Measurements from ENCODE around the gene NECAB2.

Gene NECAB2

DNA sequence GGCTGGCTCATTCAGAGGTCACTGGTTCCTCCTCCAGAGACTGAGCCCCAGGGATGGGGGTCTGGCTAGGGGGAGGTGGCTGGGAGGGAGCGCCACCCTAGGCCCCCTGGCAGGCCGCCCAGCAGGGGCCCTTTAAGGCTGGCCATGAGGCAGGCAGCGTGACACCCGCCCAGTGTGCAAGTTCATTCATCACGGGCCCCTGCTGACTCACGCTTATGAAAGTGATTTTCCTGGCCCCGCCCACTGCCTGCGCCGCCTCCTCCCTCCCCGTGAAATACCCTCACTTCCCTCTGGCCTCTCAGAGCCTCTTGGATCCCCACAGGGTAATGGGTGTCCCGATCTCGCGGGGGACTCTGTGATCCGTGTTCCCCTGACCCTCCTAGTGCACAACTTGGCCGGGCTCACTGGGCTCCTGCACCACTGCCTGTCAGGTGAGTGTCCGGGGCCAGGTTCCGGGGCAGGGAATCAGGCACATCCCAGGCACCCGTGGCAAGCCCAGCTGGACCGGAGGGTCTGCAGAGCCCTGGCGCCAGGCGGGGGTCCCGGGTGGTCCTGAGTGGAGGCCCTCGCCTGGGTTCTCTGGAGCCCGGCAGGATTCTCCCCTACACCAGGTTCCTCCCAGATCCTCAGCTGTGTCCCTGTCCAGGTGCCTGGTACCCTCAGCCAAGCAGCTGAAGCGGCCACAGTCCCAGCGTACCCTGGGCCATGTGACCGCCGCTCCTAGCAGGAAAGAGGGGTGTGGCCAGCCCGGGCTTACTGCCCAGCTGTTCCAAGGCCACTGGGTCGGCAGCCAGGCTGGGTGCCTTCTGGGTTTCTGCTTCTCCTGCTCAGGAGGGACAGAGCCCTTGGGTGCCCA is 14.9 kb upstream of the NECAB2 start, which contains the start of gene OSGIN1:
OSGIN1 (plus strand) TSS at position 301 of the 856 bp plus-strand sequence. CDS start 4,432 bp downstream, outside the sequence.
- peak; percentile 56 to 71 (median 71) for DNase-seq (ENCODE audit: low read depth in 3 of 3)

DNA sequence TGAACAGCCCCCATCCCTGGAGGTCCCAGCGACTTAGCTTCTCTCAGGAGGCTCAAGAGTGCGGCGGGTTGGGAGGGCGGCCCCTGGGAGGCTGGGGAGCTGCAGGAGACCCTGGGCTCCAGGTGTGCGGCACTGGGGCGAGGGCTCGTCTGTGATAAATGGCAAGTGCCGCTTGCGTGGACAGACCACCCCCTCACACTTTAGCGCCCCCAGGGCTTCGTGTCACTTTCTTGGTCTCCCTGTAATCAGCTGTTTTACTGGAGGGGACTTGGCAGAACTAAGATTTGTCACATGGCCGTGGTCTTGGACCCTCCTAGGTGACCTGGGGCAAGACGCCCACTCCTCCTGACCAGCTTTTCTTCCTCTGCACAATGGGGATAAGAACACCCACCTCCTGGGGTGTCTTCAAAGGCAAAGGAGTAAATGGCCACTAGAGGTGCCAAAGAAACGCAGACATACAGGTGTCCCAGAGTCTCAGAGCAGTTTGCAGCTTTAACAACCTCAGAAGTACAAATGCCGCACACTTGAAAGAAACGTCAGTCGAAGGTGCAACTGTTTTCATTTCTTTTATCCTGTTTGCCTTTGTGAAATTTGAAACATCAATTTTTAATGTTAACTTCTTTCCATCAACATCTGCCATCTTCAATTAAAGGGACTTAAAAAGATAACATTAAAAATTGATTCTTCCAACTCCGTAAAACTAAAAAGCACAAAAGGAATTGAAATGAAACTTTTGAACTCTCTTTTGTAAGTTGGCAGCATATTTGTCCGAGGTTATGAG is 14.1 kb upstream of the NECAB2 start:
- DNase-seq (ENCODE audit: low read depth in 3 of 3) = no peak

DNA sequence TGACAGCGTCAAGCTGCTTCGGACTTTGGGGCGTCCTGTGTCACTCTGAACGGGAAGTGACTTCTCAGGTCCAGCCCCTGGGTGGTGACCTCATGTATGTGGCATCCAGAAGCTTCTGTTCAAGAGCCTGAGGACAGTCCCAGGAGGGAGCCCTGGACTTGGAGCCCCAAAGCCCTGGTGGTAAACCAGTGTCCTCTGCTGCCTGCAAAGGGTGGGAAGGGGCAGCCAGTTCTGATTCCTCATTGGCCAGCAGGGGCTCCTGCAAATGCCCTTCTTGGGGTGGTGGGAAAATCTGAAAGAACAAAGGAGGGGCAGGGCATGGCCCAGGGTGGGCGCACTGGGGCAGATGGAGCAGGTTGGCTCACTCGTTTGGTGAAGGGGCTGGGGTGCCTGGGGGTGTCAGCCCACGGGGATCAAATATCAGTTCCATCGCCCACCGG is 13.4 kb upstream of the NECAB2 start:
- no peak for DNase-seq (ENCODE audit: low read depth in 3 of 3)

DNA sequence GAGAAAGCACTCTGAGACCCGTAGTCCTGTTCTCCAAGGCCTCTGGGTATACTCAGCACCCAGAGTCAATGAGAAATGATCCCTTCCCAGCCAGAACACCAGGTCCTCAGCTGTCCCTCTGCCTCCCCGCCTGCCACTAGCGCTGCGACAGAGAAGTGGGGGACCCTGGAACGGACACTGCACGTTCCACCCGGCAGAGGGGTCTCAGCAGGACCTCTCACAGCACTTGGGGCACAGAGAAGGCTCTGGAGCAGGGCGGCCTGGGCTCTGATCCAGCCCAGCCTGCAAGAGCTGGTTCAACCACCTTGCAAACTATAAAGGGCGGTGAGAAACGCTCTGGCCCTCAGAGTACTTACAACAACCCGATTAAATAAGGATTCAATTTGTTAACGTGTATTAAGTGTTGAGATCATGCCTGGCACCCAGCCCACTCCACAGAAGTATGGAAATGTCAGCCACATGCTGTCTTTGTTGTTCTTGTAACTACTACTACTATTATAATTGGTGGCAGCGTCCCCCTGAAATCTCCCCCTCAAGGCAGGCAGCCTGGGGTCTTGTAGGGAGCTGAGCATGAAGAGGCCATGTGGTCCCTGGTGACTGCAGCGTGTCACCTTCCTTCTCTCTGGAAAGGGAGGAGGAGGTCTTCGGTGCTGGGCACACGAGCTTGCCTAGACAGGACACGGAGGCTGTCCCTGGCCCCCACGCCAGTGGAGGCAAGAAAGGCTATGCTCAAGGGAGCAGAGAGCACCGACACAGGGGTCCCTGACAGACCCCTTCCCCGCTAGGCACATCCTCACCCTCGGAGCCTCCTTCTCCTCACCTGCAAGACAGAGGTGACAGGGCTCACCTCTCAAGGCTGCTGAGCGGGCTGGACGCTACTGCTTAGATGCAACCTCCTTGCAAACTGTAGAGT is 12.6 kb upstream of the NECAB2 start:
- DNase-seq (ENCODE audit: low read depth in 3 of 3) = no peak

DNA sequence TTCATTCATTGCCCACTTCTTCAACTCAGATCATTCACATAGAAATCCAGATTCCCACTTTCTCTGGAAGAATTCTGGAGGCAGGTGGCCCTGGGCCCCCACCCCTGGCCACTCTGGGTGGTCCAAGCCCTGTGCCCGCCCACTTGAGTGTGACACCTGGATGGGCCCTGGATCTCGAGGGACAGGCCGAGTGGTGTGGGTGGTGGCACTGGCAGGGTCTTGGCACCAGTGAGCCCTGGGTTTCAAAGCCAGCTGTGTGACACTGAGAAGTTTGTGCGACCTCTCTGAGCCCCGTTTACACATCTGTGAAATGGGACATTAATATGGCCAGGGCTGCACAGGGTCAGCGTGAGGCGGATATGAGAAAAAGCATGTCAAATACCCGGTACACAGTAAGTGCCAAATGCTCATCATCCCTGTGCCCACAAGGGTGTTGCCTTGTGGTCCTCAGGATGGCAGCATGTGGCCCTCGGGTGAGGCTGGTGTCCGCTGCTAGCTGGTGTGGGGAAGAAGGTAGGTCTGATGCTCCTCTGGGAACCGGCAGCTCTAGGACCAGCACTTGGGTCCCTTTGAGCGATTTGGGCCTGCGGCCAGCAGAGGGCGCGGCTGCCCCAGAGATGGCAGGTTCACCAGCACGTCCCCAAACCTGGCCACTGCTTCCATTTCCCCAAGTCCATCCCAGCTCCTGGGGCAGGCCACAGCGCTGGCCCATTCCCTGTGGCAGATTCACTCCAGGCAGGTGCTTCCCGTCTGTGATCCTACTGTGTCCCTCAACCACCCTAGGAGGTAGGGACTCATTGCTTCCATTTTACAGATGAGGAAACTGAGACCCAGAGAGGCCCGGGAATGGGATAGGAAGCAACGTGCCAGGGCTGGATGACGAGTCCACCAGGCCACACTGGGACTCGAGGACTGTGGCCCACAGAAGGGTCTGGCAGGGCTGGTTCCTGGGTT is 11.4 kb upstream of the NECAB2 start:
- peak; percentile 32 to 59 (median 47) for DNase-seq (ENCODE audit: low read depth in 3 of 3)

DNA sequence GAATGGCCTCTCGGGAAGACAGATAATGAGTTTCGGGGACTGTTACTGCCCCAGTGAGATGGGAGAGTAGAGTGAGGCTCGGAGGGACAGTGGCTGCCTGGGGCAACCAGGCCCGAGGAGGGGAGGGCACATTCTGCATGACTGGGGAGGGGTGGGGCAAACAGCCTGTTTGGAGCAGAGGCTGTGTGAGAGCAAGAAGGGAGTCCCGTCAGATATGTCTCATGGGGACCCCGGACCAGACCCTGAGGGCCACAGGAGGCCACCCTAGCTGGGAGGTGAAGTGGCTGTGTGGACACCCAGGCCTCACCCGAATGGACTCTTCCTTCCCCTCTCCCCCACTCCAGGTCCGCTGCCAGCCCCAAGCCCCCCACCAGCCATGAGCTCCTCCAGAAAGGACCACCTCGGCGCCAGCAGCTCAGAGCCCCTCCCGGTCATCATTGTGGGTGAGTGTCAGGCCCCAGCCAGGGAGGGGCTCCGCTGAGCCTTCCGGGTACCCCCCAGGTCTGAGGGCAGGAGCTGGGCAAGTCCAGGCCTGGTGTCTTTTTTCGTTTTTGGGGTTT is 10.7 kb upstream of the NECAB2 start:
- DNase-seq (ENCODE audit: low read depth in 3 of 3) = no peak

DNA sequence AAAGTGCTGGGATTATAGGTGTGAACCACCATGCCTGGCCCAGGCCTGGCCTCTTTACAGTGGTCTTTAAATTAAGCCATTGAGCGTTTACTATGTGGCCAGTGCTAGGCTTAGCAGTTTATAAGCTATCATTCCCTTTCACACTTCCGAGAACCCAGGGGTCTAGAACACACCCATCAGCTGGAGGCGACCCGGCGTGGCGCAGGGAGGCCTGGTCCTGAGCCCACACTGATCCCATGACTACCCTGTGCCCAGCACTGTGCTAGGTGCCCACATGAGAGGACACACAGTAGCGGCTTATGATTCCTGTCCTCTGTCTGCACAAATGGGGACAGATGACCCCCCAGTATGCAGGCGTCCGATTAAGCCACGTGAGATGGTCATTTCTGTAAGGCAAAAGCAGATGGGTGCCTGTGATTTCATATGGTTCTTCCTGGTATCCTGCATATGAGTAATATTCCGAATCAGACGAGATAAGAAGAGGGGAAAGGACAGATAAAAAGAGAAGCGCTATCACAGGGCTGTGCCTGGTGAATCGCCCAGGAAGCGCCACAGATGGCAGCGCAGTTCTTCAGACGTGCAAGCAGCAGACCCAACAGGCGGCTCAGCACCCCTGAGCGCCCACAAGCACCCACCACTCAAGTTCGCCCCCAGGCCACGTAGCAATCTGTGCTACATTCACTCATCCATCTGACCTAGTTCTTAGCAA is 9.8 kb upstream of the NECAB2 start:
- DNase-seq (ENCODE audit: low read depth in 3 of 3) = no peak

DNA sequence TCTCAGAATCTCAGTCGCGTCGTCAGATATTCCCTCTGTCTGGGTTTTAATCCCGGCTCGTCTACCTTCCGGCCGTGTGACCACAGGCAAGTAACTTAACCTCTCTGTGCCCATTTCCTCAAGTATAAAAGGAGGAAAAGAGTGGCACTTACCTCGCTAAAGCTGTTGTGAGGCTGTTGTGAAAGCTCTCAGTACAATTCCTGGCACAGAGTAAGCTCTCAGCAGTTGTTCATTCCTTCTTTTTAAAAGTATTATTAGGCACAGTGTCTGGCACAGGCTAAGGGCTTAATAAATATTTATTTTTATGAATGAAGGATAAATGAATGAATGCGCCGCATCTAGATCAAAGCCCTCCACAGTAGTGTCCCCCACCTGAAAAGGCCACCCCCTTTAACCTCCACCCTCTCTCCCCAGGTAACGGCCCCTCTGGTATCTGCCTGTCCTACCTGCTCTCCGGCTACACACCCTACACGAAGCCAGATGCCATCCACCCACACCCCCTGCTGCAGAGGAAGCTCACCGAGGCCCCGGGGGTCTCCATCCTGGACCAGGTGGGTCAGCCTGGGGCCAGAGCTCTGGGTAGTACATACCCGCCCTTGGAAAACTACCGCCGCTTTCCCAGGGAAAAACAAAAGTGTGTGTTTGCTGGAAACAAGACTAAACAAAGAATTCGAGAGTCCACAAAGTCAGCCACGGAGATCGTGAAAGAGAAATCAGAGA is 9.0 kb upstream of the NECAB2 start:
- DNase-seq (ENCODE audit: low read depth in 3 of 3) = no peak

DNA sequence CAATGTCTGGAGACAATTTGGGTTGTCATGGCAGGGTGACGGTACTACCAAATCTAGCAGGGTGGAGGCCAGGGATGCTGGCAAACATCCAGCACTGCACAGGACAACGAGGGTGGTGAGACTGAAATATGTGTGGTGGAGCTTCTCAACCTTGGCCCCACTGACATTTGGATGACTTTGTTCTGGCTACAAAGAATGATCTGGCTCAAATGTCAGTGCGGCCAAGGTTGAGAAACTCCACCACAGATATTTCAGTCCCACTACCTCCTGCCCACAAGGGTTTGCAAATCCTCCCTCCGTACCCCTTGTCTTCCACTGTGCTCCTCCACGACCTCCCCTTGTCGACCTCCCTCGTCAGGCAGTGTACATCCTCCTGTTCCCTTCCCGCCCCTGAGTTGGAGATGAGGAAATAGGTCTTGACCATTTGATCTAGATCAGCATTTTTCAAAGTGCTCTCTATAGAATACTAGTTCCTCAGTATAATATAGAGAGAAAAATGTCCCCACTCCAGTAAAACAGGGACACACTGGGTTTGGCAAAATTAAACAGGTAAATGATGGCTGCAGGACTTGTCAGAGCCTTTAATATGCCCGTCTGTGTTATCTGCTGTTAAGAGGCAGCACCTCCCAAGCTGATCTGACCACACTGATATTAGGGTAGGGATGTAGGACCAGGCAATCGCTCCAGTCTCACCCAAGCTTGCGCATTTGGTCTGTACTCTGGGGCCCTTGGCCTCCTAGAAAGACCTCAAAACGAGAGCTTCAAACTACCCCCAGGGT is 8.2 kb upstream of the NECAB2 start:
- no peak for DNase-seq (ENCODE audit: low read depth in 3 of 3)

DNA sequence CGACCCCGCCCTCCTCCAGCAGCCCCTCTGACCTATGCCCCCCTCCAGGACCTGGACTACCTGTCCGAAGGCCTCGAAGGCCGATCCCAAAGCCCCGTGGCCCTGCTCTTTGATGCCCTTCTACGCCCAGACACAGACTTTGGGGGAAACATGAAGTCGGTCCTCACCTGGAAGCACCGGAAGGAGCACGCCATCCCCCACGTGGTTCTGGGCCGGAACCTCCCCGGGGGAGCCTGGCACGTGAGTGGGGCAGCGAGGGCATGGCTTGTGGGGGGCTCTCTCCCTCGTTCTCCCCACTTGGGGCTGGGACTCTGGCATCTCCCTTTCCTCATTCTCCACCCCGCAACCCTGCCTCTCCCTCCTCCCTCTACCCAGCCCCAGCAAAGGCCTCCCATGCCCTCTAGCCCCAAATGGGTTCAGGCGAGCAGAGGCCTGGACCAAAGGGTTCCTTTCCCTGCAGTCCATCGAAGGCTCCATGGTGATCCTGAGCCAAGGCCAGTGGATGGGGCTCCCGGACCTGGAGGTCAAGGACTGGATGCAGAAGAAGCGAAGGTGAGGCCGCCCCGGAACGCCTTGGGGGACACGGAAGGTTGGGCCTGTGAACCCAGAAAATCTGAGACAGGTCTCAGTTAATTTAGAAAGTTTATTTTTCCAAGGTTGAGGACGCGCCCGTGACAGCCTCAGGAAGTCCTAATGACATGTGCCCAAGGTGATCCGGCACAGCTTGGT is 7.4 kb upstream of the NECAB2 start:
- DNase-seq (ENCODE audit: low read depth in 3 of 3) = no peak

DNA sequence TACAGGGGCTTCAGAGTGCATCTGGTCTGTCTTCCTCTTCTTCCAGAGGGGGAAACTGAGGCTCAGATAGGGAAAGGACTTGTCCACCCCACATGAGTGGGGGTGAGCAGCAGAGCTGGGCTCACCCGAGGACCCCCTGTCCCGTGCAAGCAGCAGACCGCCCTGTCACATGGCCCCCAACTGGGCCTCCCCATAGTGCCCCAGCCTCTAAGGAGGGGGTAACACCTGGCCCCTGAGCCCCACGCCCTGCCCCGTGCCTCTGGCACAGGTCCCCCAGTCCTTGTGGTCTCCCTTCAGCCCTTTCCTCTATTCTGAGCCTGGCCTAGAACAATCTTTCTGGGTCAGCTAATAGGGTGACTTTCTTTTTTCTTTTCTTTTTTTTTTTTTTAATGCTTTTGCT is 6.5 kb upstream of the NECAB2 start:
- DNase-seq (ENCODE audit: low read depth in 3 of 3) = no peak

DNA sequence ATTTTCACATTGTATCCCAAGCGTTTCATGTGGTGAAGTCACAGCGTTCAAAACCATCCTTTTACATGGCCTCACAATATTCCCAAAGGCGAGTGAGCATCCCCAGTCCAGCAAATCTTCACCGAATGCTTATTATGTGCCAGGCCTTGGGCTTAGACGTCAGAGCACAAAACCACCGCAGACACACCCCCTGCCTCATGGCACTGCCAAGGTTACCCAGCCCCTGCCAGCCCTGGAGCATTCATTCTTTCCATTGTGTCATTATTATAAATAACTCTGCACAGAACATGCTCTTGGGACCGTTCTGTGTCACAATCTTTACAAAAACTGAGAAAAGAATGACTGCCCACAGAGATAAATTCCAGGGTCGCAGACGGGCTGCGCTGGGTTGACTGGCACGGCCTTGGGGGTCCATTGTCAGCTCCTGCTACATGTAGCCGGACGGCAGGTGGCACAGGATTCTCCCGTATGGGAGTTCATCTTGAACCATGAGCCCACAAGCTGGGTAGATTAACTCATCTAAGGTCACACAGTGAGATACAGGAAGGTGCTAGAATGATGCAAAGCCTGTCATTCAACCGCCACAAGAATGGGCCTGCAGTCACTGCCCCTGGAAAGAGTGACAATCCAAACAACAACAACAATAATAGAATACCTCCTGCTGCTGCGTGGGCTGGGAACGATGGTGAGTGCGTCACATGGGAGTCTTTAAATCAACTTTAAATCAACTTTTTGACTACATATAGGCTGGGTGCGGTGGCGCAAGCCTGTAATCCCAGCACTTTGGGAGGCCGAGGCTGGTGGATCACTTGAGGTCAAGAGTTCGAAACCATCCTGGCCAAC is 4.5 kb upstream of the NECAB2 start:
- no peak for DNase-seq (ENCODE audit: low read depth in 3 of 3)

DNA sequence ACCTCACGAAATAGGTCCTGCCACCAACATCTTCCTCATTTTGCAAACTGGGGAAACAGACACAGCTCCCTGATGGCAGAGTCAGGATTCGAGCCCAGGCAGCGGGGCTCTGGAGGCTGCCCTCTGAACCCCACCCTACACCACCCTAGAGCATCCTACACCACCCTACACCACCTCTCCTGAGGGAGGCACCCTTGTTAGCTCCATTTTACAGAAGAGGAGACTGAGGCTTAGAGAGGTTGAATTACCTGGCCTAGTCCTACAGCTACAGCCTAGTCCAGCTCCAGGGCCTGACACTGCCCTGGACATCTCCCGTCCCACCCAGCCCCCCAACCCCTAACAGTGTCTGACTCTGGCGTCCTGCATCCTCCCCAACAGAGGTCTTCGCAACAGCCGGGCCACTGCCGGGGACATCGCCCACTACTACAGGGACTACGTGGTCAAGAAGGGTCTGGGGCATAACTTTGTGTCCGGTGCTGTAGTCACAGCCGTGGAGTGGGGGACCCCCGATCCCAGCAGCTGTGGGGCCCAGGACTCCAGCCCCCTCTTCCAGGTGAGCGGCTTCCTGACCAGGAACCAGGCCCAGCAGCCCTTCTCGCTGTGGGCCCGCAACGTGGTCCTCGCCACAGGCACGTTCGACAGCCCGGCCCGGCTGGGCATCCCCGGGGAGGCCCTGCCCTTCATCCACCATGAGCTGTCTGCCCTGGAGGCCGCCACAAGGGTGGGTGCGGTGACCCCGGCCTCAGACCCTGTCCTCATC is 3.2 kb upstream of the NECAB2 start:
- DNase-seq (ENCODE audit: low read depth in 3 of 3) = no peak

DNA sequence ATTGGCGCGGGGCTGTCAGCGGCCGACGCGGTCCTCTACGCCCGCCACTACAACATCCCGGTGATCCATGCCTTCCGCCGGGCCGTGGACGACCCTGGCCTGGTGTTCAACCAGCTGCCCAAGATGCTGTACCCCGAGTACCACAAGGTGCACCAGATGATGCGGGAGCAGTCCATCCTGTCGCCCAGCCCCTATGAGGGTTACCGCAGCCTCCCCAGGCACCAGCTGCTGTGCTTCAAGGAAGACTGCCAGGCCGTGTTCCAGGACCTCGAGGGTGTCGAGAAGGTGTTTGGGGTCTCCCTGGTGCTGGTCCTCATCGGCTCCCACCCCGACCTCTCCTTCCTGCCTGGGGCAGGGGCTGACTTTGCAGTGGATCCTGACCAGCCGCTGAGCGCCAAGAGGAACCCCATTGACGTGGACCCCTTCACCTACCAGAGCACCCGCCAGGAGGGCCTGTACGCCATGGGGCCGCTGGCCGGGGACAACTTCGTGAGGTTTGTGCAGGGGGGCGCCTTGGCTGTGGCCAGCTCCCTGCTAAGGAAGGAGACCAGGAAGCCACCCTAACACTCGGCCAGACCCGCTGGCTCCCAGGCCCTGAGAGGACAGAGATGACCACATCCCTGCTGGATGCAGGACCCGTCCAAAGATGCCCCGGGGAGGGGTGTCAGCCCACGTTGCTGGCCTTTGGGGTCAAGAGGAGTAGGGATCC is 2.4 kb upstream of the NECAB2 start:
- DNase-seq (ENCODE audit: low read depth in 3 of 3) = no peak

DNA sequence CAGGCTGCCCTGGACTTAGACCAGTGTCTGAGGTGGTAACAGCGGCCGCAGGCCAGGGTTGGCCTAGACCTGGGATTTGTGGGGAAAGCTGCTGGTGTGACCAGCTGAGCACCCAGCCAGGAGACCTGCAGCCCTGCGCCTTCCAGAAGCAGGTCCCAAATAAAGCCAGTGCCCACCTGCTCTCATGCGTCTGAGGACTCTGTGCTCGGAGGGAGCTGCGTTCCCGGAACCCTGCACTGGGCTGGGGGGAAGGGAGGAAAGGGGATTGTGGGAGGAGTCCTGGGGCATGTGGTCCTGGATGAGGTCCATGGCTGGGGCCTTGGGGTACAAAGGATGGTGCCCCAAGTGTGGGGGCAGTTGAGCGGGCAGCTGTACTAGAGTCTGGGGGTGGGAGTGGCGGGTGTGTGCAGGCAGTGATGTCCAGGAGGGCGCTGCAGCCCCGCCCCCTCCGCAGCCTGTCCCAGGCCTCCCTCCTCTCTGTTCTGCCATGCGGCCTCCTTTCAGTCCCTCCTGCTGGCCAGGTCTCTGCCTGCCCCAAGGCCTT is 1.8 kb upstream of the NECAB2 start:
- DNase-seq (ENCODE audit: low read depth in 3 of 3) = no peak

Measured in stimulated activated CD4-positive, alpha-beta T cell treated with anti-CD3 and anti-CD28 coated beads, TNF-alpha, amount 100 ng/mL, for 4 hours (primary cell).